OCI-LY1 (cell line): Measurements from ENCODE around the gene TUBA1A.

Source experiments
- H2AFZ ChIP-seq: fragments of 200-600 bp; sonication (generic), shearing (Covaris generic); 2 replicates; pipeline ENCODE4 v1.6.0; 2014; ENCODE audit warnings: antibody characterized with exemption, mild to moderate bottlenecking, low read length
- H3F3A ChIP-seq: fragments of 200-600 bp; sonication (generic), shearing (Covaris generic); 2 replicates; pipeline ENCODE4 v1.6.0; 2014; ENCODE audit warnings: mild to moderate bottlenecking, antibody characterized with exemption, low read length, moderate library complexity; ENCODE audit not compliant: insufficient read depth
- H3K27ac ChIP-seq: fragments of 200-600 bp; sonication (generic); 2 replicates; pipeline ENCODE4 v1.5.1; 2014; ENCODE audit warnings: low read length, mixed run types, mild to moderate bottlenecking, low read depth; ENCODE audit not compliant: poor library complexity, severe bottlenecking
- H3K27me3 ChIP-seq: fragments of 200-600 bp; sonication (generic); 2 replicates; pipeline ENCODE4 v1.6.0; 2014; ENCODE audit warnings: antibody characterized with exemption, mild to moderate bottlenecking, low read length, moderate library complexity; ENCODE audit not compliant: insufficient read depth
- H3K36me3 ChIP-seq: fragments of 200-600 bp; sonication (generic); 2 replicates; pipeline ENCODE4 v1.6.1; 2014; ENCODE audit warnings: mild to moderate bottlenecking, antibody characterized with exemption, low read length, moderate library complexity, mixed read lengths; ENCODE audit not compliant: insufficient read depth
- H3K4me1 ChIP-seq: fragments of 200-600 bp; sonication (generic); 2 replicates; pipeline ENCODE4 v1.5.1; 2014; ENCODE audit warnings: mild to moderate bottlenecking, low read length, moderate library complexity; ENCODE audit not compliant: insufficient read depth, severe bottlenecking
- H3K4me2 ChIP-seq: fragments of 200-600 bp; sonication (generic), shearing (Covaris generic); 2 replicates; pipeline ENCODE4 v1.6.1; 2014; ENCODE audit warnings: low read length
- H3K4me3 ChIP-seq: fragments of 200-600 bp; sonication (generic); 2 replicates; pipeline ENCODE4 v1.5.1; 2014; ENCODE audit warnings: low read length, low read depth, mild to moderate bottlenecking, mixed read lengths; ENCODE audit not compliant: poor library complexity, severe bottlenecking
- H3K79me2 ChIP-seq: fragments of 200-600 bp; shearing (Covaris generic); 2 replicates; pipeline ENCODE4 v1.6.1; 2016; ENCODE audit warnings: mixed run types, low read length, mixed read lengths; ENCODE audit not compliant: insufficient read depth
- H3K9ac ChIP-seq: fragments of 200-600 bp; sonication (generic), shearing (Covaris generic); 2 replicates; pipeline ENCODE4 v1.6.1; 2014; ENCODE audit warnings: mild to moderate bottlenecking, low read length, mixed read lengths
- H3K9me2 ChIP-seq: fragments of 200-600 bp; sonication (generic), shearing (Covaris generic); 2 replicates; pipeline ENCODE4 v1.6.1; 2014; ENCODE audit warnings: low read depth, mild to moderate bottlenecking, low read length, mixed read lengths
- H3K9me3 ChIP-seq: fragments of 200-600 bp; shearing (Covaris generic); 2 replicates; pipeline ENCODE4 v1.6.1; 2014; ENCODE audit warnings: low read length, mixed read lengths
- H4K20me1 ChIP-seq: fragments of 200-600 bp; sonication (generic), shearing (Covaris generic); 2 replicates; pipeline ENCODE4 v1.6.0; 2016; ENCODE audit warnings: mild to moderate bottlenecking, low read length; ENCODE audit not compliant: insufficient read depth
- EZH2 ChIP-seq: fragments of 200-600 bp; sonication (generic), shearing (Covaris generic); IDR thresholded peaks from 2 replicates; pipeline ENCODE4 v1.8.0; 2017; ENCODE audit warnings: borderline replicate concordance, mixed run types, mild to moderate bottlenecking, antibody characterized with exemption, low read length, moderate library complexity, mixed read lengths
- TF ChIP-seq, protein P1 (sequence below): fragments of 200-600 bp; sonication (generic), shearing (Covaris generic); IDR thresholded peaks from 2 replicates; pipeline ENCODE4 v1.5.1; 2017; ENCODE audit warnings: mild to moderate bottlenecking, antibody characterized with exemption, low read length, moderate library complexity, mixed read lengths

The TUBA1A gene

DNA sequence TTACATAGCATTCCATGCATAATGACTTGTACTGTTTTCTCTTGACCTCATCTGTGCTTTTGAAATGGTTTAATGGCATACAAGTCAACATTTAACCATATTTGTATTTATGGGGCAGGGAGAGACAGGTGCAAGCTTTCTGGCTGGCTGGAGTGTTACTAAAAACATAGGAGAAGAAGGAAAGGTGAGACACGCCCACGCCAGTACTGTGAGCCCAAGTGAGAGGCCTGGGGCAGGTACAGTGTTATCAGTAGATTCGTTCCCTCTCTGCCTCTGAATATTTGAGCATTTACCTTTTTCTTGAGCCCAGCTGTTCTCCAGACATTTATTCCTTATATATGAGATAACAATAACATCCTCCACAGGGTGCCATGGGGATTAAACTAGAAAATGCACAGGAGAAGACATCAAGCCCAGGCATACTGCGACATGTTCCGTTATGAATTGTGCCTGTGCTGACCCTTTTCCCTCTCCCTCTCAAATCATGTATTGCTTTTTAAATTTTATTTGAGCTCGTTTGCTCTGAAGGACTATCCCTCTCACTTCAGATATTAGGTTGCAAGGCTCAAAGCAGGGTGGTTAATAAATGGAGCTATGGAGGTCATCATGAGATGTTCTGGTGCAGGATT is 41.4 kb upstream of the TUBA1A start:
- TF ChIP-seq EZH2: no peak
- TF ChIP-seq, protein P1, sequence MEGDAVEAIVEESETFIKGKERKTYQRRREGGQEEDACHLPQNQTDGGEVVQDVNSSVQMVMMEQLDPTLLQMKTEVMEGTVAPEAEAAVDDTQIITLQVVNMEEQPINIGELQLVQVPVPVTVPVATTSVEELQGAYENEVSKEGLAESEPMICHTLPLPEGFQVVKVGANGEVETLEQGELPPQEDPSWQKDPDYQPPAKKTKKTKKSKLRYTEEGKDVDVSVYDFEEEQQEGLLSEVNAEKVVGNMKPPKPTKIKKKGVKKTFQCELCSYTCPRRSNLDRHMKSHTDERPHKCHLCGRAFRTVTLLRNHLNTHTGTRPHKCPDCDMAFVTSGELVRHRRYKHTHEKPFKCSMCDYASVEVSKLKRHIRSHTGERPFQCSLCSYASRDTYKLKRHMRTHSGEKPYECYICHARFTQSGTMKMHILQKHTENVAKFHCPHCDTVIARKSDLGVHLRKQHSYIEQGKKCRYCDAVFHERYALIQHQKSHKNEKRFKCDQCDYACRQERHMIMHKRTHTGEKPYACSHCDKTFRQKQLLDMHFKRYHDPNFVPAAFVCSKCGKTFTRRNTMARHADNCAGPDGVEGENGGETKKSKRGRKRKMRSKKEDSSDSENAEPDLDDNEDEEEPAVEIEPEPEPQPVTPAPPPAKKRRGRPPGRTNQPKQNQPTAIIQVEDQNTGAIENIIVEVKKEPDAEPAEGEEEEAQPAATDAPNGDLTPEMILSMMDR: no peak
- no peak overlapping the region for H3K9ac ChIP-seq
- H3K27me3 ChIP-seq: no peaks in the 10 kb centered on the region
- H2AFZ ChIP-seq: no peak overlapping the region
- no peak overlapping the region for H3K4me2 ChIP-seq
- H3K79me2 ChIP-seq: no peaks in the 10 kb centered on the region
- H3F3A ChIP-seq: no peaks in the 10 kb centered on the region
- no peaks in the 10 kb centered on the region for H3K9me2 ChIP-seq
- H3K4me1 ChIP-seq: peaks cover 14% of the 10 kb centered on the region
- no peaks in the 10 kb centered on the region for H3K36me3 ChIP-seq
- no peak overlapping the region for H3K4me3 ChIP-seq
- H3K9me3 ChIP-seq: no peaks in the 10 kb centered on the region
- no peak overlapping the region for H3K27ac ChIP-seq
- no peaks in the 10 kb centered on the region for H4K20me1 ChIP-seq

DNA sequence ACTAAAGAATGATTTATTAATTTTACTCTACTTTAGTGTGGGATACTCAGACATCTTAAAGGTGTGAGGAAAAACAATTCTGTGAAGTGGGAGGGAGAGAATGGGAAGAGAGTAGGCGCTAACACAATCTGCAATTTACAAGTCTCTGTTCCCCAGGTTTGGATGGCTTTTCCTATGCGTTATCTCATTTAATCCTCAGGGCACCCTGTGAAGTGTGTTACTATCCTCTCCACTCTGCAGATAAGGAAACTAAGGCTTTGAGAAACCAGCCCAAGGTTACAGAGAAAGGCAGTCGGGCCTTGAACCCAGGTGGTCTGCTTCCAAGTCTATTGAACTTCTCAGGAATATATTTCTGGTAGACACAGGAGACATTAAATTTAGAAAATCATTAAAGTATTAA is 39.8 kb upstream of the TUBA1A start:
- Histone ChIP-seq H3F3A (no peaks in the 10 kb centered on the region), H3K27ac (no peak overlapping the region), H3K9me2 (no peaks in the 10 kb centered on the region), H3K4me3 (no peak overlapping the region), H3K27me3 (no peaks in the 10 kb centered on the region), H4K20me1 (no peaks in the 10 kb centered on the region), H3K79me2 (no peaks in the 10 kb centered on the region), H3K4me2 (no peak overlapping the region), H3K36me3 (no peaks in the 10 kb centered on the region), H3K4me1 (peaks cover 6% of the 10 kb centered on the region), H3K9ac (no peak overlapping the region), H3K9me3 (no peaks in the 10 kb centered on the region), H2AFZ (no peak overlapping the region)
- TF ChIP-seq, protein P1: no peak
- no peak for TF ChIP-seq EZH2

DNA sequence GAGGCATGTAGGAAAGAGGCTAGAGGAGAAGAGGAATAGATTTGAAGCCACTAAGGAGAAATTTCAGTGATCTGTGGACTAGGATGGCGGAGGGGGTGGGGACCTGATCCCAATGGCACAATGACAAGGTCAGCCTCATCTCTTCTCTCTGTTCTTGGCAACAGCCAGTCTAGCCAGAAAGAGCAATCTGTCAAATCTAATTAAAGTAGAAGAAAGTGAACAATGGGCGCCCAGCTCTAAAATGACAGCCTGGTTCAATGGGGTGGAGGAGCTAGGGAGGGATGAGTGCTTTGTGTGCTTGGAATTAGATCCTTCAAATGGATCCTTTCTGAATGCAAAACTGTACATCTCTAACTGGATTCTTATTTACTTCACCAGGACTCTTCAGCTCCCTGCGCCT is 38.8 kb upstream of the TUBA1A start:
- Histone ChIP-seq H3K79me2 (no peaks in the 10 kb centered on the region), H3K27me3 (no peaks in the 10 kb centered on the region), H3K9me3 (no peaks in the 10 kb centered on the region), H3K4me3 (no peak overlapping the region), H3K27ac (no peak overlapping the region), H3K4me1 (no peaks in the 10 kb centered on the region), H3K4me2 (no peak overlapping the region), H3F3A (no peaks in the 10 kb centered on the region), H4K20me1 (no peaks in the 10 kb centered on the region), H3K36me3 (no peaks in the 10 kb centered on the region), H3K9me2 (no peaks in the 10 kb centered on the region), H3K9ac (no peak overlapping the region), H2AFZ (no peak overlapping the region)
- TF ChIP-seq, protein P1: no peak
- no peak for TF ChIP-seq EZH2
